Thymus (tissue), 11 donors: ENCODE results near the gene PSME2. TPM values are rescaled to one million over a fixed set of nuclear protein-coding genes. Genes with fewer than 3 reads are reported as not detected.

Source experiments
- DNase-seq, 9 donors: peaks; one replicate each; pipeline ENCODE4 v3.0.0-alpha.2; 2013; ENCODE audit warnings: low spot score in 9 of 9, low read depth in 6 of 9, missing footprints in 1 of 9
- H3K27ac ChIP-seq, 2 donors: one replicate each; pipeline ENCODE4 v1.5.1; 2013; ENCODE audit warnings: control low read depth in 1 of 2, low read depth in 1 of 2, low read length in 1 of 2, mild to moderate bottlenecking in 1 of 2, moderate library complexity in 1 of 2
- H3K27me3 ChIP-seq, 2 donors: one replicate each; pipeline ENCODE4 v1.5.1; 2013; ENCODE audit warnings: low read length in 1 of 2; ENCODE audit not compliant: control insufficient read depth in 2 of 2, insufficient read depth in 1 of 2
- H3K36me3 ChIP-seq, 2 donors: one replicate each; pipeline ENCODE4 v1.5.1; 2013; ENCODE audit warnings: low read length in 1 of 2, mild to moderate bottlenecking in 1 of 2, moderate library complexity in 1 of 2; ENCODE audit not compliant: control insufficient read depth in 2 of 2, insufficient read depth in 2 of 2
- H3K4me1 ChIP-seq, 2 donors: one replicate each; pipeline ENCODE4 v1.5.1; 2013; ENCODE audit warnings: low read length in 2 of 2; ENCODE audit not compliant: control insufficient read depth in 2 of 2, insufficient read depth in 2 of 2
- H3K4me3 ChIP-seq, 2 donors: one replicate each; pipeline ENCODE4 v1.5.1; 2013; ENCODE audit warnings: low read length in 2 of 2, control low read depth in 1 of 2, mild to moderate bottlenecking in 1 of 2
- H3K9me3 ChIP-seq, 2 donors: one replicate each; pipeline ENCODE4 v1.5.1; 2013; ENCODE audit warnings: low read length in 1 of 2, mild to moderate bottlenecking in 1 of 2; ENCODE audit not compliant: control insufficient read depth in 2 of 2, insufficient read depth in 1 of 2
- WGBS: extraction: QIAGEN DNeasy Blood & Tissue Kit; methylation state at CpG from one replicate; pipeline ENCODE4 v1.1.7; 2013; 5-methylcytosine and 5-hydroxymethylcytosine counted together
- polyA plus RNA-seq: library from polyadenylated mRNA; stranded (reverse); fragments of 200-250 nt; gene quantifications from one replicate; pipeline ENCODE4 v1.2.3, GENCODE V29; 2013
- total RNA-seq: library from RNA; stranded (reverse); fragments of 120-200 nt; gene quantifications from one replicate; pipeline ENCODE4 v1.2.4, GENCODE V29; 2013
- donor health status: healthy.

The PSME2 gene
- total and polyA plus RNA-seq, 2 donors, result 387 to 420 TPM

DNA sequence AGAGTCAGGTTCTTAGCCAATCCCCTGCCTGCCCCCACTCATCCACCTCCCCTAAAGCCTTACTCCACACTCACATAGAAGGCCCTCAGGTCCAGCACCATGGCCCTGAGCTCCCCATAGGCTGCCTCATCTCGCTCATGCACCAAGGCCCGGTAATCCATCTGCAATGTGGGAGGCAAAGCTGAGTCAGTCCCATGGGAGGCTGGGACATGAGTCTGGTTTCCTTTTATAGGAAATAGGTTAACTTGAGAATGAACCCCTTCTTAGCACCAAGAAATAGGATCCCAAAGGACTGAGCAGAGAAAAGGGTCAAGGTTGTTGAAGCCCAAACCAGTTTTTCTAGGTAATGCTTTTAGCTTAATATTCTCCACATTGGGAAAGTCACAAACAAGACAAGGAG, 2.9 kb downstream of the PSME2 start:
- Histone ChIP-seq H3K9me3 (peaks cover 0 to 12% of the 10 kb centered on the region in 2 donors), H3K27me3 (no peaks in the 10 kb centered on the region), H3K4me1 (peaks cover 31 to 52% of the 10 kb centered on the region in 2 donors), H3K36me3 (peaks cover 21 to 42% of the 10 kb centered on the region in 2 donors), H3K27ac (no peak overlapping the region), H3K4me3 (no peak overlapping the region)
- DNase-seq, result no peak
- WGBS, result 97% methylated on average over 2 of the region's 2 CpGs

- WGBS, result under 1% methylated on average over 65 of the region's 65 CpGs
- H3K4me3 ChIP-seq, result peak within 1 kb of the TSS; percentile 86 to 98
- peaks cover 0 to 12% of the 10 kb centered on the region in 2 donors for H3K9me3 ChIP-seq
These were observed 5.1 kb downstream of the PSME2 start, which contains the start of gene EMC9 for GRCh38 chr14:24141097-24141880. Gene EMC9 (minus strand): TSS chr14:24141591. CDS start chr14:24141304, 287 bp downstream.

GRCh38 chr14:24139272-24139934, 7.0 kb downstream of the PSME2 start:
- no peaks in the 10 kb centered on the region for H3K27me3 ChIP-seq
- WGBS, result 97% methylated on average over 9 of the region's 9 CpGs
- no peak overlapping the region for H3K27ac ChIP-seq
- no peak overlapping the region for H3K4me3 ChIP-seq
- no peak for DNase-seq
- peaks cover 31 to 46% of the 10 kb centered on the region in 2 donors for H3K36me3 ChIP-seq
- H3K4me1 ChIP-seq, result peaks cover 26 to 52% of the 10 kb centered on the region in 2 donors
- H3K9me3 ChIP-seq, result peaks cover 0 to 12% of the 10 kb centered on the region in 2 donors

More at GRCh38 chr14:24141097-24141880, 5.1 kb downstream of the PSME2 start, which contains the start of gene EMC9:
- Histone ChIP-seq H3K36me3 (peaks cover 31 to 55% of the 10 kb centered on the region in 2 donors), H3K27ac (peak within 1 kb of the TSS; percentile 96 to 98), H3K27me3 (no peaks in the 10 kb centered on the region), H3K4me1 (peaks cover 32 to 62% of the 10 kb centered on the region in 2 donors)
- DNase-seq, result peak; percentile 97 to 100 (median 99)

- no peaks in the 10 kb centered on the region for H3K27me3 ChIP-seq
- H3K36me3 ChIP-seq, result peaks cover 24 to 39% of the 10 kb centered on the region in 2 donors
- peaks cover 26 to 48% of the 10 kb centered on the region in 2 donors for H3K4me1 ChIP-seq
- peaks cover 0 to 12% of the 10 kb centered on the region in 2 donors for H3K9me3 ChIP-seq
- WGBS, result 98% methylated on average over 13 of the region's 13 CpGs
- H3K4me3 ChIP-seq, result no peak overlapping the region
- no peak for DNase-seq
- no peak overlapping the region for H3K27ac ChIP-seq
These were observed 7.8 kb downstream of the PSME2 start for GRCh38 chr14:24138396-24139271.

GRCh38 chr14:24137529-24138395, 8.6 kb downstream of the PSME2 start:
- Histone ChIP-seq H3K9me3 (peaks cover 0 to 12% of the 10 kb centered on the region in 2 donors), H3K36me3 (peaks cover 19 to 31% of the 10 kb centered on the region in 2 donors), H3K4me3 (no peak overlapping the region), H3K27me3 (no peaks in the 10 kb centered on the region), H3K27ac (peak overlapping the region in 1 of 2 donors; percentile 50), H3K4me1 (peaks cover 26 to 52% of the 10 kb centered on the region in 2 donors)
- DNase-seq, result no peak
- 99% methylated on average over 8 of the region's 8 CpGs for WGBS

GRCh38 chr14:24136684-24137528, 9.5 kb downstream of the PSME2 start:
- peak overlapping the region; percentile 50 to 89 for H3K27ac ChIP-seq
- peaks cover 30 to 56% of the 10 kb centered on the region in 2 donors for H3K4me1 ChIP-seq
- H3K27me3 ChIP-seq, result no peaks in the 10 kb centered on the region

GRCh38 chr14:24135834-24136683, 10.4 kb downstream of the PSME2 start, which contains the start of gene PSME1:
Gene PSME1 (plus strand): TSS chr14:24136194. CDS start chr14:24136263, 69 bp downstream.
- Histone ChIP-seq H3K9me3 (peaks cover 0 to 4% of the 10 kb centered on the region in 2 donors), H3K27me3 (no peaks in the 10 kb centered on the region), H3K4me1 (peaks cover 32 to 60% of the 10 kb centered on the region in 2 donors), H3K36me3 (peaks cover 19 to 28% of the 10 kb centered on the region in 2 donors), H3K4me3 (peak within 1 kb of the TSS; percentile 78 to 79), H3K27ac (peak within 1 kb of the TSS; percentile 77 to 89)
- under 1% methylated on average over 75 of the region's 75 CpGs for WGBS
- DNase-seq, result peak in 8 of 9 donors; percentile 85 to 95 (median 89)

More at GRCh38 chr14:24136684-24137528, 9.5 kb downstream of the PSME2 start:
- peaks cover 0 to 12% of the 10 kb centered on the region in 2 donors for H3K9me3 ChIP-seq
- DNase-seq, result no peak
- H3K36me3 ChIP-seq, result peaks cover 19 to 28% of the 10 kb centered on the region in 2 donors
- H3K4me3 ChIP-seq, result peak overlapping the region; percentile 78 to 79
- 50% methylated on average over 13 of the region's 13 CpGs for WGBS
